Daoy (cell line): ENCODE measurements around the gene TDRD12. TPM values are rescaled to one million over a fixed set of nuclear protein-coding genes. Genes with fewer than 3 reads are reported as not detected.
"Not testable (repeated sequence)": the region's sequence is repeated elsewhere in the genome, so short reads cannot be mapped to it uniquely, and the experiment has no call there.

ENCODE experiments used
- DNase-seq: peaks from one replicate; pipeline ENCODE4 v3.0.0-alpha.2; 2015; ENCODE audit warnings: low read depth
- total RNA-seq: library from RNA; depleted of rRNA; stranded (reverse); fragments of >200 nt; shearing (Covaris generic); gene quantifications from 2 replicates; pipeline ENCODE4 v1.2.3, GENCODE V29; 2014

Gene TDRD12
- total RNA-seq, 1 experiment from 2014 or later, result 0.29 TPM

DNA sequence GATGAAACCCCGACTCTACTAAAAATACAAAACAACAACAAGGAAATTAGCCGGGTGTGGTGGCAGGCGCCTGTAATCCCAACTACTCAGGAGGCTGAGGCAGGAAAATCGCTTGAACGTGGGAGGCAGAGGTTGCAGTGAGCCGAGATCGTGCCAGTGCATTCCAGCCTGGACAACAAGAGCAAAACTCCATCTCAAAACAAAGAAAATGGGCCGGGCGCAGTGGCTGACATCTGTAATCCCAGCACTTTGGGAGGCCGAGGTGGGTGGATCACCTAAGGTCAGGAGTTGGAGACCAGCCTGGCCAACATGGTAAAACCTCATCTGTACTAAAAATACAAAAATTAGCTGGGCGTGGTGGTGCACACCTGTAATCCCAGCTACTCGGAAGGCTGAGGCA lies 112.5 kb downstream of the TDRD12 start:
- DNase-seq, result not testable (repeated sequence)

DNA sequence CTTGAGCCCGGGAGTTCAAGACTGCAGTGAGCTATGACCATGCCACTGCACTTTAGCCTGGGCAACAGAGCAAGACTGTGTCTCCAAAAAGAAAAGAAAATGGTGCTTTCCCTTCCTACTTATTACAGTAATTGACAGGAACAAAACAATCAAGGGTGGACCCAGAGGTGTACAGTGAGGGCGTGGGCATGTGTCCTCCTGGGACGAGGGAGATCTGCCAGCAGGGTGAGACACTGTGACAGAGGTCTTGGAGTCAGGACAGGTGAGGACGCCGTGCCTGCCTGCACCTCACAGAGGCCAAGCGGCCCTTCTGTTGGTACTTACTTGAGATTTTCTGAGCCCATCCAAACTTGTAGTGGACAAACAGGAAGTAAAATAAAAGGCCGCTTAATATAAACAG lies 113.3 kb downstream of the TDRD12 start:
- not testable (repeated sequence) for DNase-seq

DNA sequence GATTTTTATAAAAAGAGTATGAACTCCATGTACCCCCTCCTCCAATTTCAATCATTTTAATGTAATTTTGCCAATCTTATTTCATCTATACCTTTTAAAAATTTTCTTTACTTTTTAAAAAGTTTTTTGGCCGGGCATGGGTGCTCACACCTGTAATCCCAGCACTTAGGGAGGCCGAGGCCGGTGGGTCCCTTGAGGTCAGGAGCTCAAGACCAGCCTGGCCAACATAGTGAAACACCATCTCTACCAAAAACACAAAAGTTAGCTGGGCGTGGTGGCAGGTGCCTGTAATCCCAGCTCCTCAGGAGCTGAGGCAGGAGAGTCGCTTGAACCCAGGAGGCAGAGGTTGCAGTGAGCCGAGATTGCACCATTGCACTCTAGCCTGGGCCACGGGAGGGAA lies 113.8 kb downstream of the TDRD12 start:
- not testable (repeated sequence) for DNase-seq

DNA sequence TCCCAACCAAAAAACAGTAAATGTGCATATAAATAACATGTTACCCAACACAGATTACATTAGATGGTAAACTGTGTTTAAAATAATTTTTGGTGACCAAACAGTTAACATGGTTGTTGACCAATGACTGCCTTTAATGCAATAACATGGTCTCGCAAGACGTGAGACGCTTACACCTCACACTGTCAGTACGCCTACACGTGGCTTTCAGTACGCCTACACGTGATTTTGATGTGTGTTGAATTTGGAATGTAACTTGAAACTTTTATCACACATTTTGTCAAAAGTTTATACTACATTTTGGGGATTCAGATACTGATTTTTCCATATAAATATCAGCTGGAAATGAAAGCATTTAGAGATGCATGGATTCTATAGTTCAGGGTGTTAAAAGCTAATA lies 118.0 kb downstream of the TDRD12 start:
- DNase-seq, result no peak

DNA sequence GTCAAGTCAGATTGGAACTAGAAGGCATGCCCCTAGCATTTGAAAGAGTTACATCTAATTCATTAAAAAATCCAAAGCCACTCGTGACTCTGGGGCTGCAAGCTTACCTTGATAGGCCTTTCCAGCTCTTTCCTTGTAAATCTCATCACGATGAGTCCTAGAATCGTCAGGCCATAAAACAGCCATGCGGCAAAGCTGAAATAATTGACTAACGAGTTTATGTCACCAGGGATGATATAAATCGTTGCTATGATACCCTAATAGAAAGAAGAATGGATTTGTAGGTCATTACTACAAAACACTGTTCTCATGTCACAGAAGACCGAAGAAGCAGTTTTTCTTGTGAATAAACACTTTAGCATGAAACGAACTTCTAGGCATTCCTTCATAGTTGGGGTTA lies 122.5 kb downstream of the TDRD12 start:
- DNase-seq, result no peak

DNA sequence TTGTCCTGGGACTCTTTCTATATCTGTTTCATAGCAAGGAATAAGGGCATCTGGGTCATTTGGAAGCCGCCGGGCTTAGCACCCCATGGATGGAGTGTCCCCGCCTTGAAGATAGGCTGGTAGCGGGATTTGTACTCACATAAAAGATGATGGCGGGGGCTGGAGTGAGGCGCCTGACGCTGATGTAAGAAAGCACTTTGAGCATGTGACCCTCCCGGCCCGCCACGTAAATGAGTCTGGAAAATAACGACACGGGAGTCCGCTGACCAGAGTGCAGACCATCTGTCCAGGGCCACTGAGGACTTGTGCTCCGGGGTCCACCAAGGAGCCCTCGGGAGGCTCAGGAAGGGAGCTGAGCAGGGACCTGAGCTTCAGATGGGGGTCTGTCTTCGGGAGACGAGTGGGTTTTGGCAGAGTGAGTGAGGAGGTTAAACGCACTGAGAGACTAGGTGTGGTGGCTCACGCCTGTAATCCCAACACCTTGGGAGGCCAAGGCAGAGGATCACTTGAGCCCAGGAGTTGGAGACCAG lies 124.2 kb downstream of the TDRD12 start:
- DNase-seq, result no peak

DNA sequence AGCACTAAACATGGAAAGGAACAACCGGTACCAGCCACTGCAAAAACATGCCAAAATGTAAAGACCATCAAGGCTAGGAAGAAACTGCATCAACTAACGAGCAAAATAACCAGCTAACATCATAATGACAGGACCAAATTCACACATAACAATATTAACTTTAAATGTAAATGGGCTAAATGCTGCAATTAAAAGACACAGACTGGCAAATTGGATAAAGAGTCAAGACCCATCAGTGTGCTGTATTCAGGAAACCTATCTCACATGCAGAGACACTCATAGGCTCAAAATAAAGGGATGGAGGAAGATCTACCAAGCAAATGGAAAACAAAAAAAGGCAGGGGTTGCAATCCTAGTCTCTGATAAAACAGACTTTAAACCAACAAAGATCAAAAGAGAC lies 128.5 kb downstream of the TDRD12 start:
- not testable (repeated sequence) for DNase-seq

DNA sequence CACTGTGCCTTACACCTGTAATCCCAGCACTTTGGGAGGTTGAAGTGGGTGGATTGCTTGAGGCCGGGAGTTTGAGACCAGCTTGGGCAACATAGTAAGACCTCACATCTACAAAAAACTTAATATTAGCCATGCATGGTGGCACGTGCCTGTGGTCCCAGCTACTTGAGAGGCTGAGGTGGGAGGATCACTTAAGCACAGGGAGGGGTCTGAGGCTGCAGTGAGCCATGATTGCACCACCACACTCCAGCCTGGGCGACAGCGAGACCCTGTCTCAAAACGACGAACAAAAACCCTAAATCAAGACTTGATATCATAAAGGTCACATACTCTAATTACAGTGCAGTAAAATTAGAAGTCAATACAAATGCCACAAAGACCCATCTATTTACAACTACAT lies 132.6 kb downstream of the TDRD12 start:
- DNase-seq, result no peak

DNA sequence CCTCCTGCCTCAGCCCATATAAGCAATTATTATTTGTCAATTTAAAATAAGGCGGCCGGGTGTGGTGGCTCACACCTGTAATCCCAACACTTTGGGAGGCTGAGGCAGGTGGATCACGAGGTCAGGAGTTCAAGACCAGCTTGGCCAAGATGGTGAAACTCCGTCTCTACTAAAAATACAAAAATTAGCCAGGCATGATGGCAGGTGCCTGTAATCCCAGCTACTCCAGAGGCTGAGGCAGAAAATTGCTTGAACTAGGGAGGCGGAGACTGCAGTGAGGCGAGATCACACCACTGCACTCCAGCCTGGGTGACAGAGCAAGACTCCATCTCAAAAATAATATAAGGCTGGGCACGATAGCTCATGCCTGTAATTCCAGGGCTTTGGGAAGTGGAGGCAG lies 137.3 kb downstream of the TDRD12 start:
- not testable (repeated sequence) for DNase-seq

DNA sequence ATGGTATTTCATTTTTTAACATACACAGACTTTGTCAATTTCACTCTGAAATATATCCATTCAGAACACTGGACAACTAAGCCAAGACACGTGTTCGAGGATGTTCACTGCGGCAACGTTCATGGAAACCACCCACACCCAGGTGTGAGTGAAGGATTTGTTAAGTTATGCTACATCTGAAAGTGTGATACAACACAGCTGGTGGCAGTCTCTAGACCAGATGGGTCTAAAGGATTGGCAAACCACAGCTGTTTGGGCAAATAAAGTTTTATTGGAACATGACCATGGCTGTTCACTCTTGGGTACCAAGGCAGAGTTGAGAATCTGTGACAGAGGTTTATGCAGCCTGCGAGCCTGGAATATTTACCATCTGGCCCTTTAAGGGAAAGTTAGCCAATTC lies 138.0 kb downstream of the TDRD12 start:
- no peak for DNase-seq

DNA sequence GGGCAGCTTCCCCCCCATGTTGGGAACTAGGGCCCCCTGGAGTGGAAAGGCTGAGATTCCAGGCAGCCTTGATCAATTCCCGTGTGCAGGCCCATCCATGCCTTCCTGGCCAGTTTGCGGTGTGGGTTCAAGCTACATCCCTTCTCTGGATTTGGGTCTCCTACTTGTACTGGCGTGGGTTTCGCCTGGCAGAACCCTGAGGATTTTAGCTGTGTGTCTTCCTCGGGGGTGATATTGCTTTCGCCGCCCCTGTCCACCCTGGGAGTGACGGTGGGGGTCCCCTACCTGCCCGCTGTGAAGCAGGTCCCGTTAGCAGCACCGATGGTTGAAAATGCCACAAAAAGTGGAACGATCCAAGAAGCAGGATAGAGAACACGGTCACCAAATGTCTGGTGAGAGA lies 138.6 kb downstream of the TDRD12 start:
- DNase-seq, result no peak

DNA sequence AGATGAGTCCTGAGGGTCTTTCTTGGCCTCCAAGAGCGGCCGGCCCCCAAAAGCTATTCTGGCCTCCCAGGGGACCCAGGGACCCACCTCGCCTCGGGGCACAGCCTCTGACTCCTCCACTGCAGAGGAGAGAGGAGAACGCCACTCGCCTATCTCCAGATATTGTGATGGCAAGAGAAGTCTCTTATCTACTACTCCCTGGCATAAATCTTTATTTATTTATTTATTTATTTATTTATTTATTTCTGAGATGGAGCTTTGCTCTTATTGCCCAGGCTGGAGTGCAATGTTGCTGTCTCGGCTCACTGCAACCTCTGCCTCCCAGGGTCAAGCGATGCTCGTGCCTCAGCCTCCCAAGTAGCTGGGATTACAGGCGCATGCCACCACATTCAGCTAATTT lies 139.0 kb downstream of the TDRD12 start:
- DNase-seq, result no peak

DNA sequence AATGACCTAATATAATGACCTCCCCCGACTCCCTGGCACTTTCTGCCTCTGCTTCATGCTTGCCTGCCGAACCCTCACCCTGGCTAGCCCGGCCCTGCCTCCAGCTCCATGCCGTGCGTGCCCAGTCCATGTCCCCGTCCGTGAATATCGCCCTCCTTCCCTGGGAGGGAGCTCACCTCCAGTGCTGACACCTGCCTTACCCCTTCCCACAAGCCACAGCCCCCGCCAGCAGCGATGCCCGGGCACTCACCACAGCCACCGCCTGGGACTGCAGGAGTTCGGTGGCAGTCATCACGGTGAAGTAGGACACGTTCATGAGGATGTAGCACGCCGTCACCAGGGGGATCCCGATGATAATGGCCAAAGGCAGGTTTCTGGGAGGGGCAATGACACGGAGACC lies 140.0 kb downstream of the TDRD12 start:
- DNase-seq, result no peak

DNA sequence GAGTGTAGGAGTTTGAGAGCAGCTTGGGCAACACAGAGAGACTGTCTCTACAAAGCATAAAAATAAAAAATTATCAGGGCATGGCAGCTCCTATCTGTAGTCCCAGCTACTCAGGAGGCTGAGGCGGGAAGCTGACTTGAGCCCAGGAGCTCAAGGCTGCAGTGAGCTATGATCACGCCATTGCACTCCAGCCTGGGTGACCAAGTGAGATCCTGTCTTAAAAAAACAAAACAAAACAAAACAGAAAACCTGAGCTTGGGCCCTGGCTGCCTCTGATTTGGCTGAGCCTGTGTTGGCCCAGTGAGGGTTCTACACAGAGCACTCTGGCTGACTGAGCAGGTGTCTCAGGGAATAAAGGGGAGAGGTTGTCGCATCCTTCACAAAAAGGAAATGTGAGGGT lies 142.0 kb downstream of the TDRD12 start:
- no peak for DNase-seq

DNA sequence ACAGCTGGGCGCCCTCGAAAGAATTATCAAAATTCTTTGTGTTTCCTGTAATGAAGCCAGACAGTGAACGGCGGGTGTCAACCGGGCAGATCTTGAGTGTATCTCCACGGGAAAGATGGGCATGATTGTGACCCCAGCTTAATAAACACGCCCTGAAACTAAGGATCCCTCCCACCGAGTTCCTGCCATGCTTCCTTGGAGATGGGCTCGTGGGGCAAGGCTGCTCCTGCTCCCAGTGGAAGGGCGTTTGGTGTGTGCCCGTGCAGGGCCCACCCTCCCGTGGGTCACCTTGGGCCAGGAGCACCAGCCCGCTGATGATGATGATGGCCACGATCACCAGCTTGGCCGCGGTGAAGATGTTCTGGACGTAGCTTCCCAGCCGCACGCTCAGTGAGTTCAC lies 142.6 kb downstream of the TDRD12 start:
- DNase-seq, result no peak

DNA sequence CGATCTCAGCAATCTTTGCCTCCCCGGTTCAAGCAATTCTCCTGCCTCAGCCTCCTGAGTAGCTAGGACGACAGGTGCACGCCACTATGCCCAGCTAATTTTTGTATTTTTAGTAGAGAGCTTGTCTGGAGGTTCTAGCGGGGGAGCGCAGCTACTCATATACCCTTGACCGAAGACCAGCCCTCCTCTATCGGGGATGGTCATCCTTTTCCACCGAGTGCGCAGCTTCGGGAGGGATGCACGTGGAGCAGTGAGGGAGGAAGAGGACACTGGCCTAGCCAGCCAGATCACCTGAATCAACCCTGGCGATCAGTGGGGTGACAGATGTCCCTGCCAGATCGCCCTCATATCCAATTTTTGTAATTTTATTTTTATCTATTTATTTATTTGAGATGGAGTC lies 143.2 kb downstream of the TDRD12 start:
- no peak for DNase-seq

DNA sequence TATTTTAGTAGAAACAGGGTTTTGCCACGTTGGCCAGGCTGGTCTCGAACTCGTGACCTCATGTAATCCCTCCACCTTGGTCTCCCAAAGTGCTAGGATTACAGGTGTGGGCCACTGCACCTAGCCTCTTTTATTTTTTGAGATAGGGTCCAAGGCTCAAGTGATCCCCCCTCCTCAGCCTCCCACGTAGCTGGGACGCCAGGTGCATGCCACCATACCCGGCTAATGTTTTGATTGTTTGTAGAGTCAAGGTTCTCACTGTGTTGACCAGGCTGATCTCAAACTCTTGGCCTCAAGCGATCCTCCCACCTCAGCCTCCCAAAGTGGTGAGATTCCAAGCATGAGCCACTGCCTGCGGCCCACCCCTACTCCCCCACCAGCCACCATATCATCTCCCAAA lies 143.7 kb downstream of the TDRD12 start:
- no peak for DNase-seq

DNA sequence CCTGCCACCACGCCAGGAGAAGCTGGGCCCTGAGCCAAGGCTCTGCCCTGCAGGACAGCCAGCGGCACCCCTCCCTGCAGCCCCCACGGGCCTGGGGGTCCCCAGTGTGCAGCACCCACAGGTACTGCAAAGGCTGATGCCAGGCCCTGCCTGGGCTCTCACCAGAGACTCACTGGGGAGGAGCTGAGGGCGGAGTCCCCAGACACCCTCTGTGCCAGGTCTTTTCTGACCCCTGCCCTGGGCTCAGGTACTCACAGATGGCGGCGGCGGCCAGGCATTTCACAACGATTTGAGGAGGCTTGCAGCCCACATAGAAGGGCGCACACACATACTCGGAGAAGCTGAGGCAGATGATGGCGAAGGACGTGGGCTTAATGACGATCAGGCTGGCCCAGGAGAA lies 144.3 kb downstream of the TDRD12 start:
- DNase-seq, result no peak

DNA sequence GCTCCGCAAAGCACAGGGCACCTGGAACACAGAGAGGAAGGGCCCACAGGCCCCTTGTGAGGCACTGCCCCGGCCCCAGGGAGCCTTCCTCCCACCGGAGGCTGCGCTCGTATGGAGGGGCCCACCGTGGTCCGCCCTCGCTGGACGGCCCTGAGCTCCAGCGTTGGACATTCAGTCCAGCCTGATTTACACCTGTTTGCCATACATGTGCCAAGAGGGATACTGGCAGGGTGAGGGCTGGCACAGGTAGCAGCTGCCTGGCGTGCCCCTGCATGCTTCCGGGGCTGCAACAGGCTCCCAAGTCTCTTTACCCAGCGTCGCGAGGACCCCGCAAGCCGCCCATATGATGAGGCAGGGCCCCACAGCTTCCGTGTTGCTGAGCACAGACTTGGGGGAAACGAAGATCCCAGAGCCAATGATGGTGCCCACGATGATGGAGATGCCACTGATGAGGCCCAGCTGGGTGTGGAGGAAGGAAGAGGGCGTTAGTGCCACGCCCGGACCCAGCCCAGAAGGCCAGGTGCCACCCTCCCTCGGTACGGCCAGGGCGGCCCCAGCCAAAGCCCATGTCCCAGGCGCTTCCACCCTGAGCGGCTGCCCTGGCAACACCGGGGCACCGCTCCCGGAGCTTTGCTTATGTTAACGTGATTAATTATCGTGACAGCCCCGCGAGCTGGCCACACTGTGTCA lies 144.9 kb downstream of the TDRD12 start:
- DNase-seq, result no peak

DNA sequence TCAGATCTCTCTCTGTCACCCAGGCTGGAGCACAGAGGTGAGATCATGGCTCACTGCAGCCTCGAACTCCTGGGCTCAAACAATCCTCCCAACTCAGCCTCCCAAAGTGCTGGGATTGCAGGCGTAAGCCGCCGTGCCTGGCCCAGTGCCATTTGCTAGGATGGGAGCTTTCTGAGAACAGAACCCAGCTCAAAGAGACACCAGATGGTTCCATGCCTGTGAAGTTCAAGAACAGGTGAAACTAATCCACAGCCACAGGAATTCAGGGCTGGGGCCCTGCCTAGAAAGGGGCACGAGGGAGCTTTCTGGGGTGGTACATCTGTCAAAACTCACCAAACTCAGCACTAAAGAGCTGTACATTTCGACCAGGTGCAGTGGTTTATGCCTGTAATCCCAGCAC lies 145.8 kb downstream of the TDRD12 start:
- no peak for DNase-seq

DNA sequence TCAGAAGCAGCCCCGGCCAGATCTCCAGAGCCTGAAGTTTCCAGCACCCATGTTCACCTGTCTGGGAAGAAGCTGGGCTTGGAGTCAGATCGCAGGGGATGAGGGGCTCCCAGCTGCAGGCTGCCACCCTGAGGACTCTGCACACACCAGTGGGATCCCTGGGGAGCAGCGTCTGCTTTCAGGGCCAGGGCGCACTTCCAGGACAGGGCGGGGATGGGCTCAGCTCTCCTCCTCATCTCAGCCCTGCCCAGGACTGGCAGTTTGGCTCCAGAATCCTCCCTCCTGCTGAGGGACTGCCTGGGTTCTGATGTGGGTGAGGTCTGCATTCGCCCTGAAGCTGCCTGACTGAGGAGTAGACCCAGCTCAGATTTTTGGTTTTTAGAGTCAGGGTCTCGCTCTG lies 146.5 kb downstream of the TDRD12 start:
- DNase-seq, result no peak

DNA sequence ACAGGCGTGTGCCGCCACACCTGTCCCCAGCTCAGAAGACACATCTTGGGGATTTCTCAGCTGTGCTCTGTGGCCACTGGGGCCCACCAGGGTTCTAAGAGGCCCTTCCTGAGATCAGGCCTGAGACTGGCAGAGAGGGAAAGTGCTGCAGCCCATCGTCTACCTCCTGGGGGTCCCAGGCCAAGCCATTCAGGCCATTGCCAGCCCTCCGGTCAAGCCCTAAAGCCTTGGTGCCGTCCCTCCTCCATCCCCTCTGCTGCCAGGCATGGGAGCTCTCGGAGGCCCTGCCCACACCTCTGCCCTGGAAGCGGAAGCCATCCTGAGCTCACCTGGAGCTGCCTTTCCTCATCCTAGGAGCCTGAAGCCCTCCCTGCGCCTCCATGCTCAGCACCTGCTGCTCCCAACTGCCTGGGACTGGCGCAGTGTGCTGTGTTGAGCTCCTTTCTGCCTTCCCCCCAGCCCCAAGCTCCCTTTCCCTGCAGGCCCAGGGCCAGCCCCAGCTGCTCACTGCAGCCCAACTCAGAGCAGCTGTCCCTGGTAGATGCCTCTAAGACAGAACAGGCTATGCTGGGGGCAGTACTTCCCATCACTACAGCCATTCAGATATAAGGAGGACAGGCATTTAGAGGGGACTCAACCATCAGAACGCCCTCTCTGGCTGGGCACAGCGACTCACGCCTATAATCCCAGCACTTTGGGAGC lies 147.1 kb downstream of the TDRD12 start:
- DNase-seq, result no peak

DNA sequence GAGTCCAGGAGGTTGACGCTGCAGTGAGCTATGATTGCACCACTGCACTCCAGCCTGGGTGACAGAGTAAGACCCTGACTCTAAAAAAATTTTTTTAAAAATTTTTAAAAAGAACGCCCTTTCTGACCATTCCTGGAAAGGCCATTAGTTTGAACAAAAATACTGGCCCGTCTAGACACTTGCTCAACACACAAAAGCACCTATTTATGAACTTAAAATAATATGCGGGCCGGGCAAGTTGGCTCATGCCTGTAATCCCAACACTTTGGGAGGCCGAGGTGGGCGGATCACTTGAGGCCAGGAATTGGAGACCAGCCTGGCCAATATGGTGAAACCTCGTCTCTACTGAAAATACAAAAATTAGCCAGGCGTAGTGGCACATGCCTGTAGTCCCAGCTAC lies 147.9 kb downstream of the TDRD12 start:
- DNase-seq, result not testable (repeated sequence)
